ENCODE measurements around the gene TMEM164.

Gene TMEM164

GRCh38 chrX:110041980-110042379, 39.1 kb downstream of the TMEM164 start:
- H3K4me3 ChIP-seq (ENCODE audit: low read length): no peak overlapping the region
- TF ChIP-seq ZNF274 (IDR thresholded peaks at IDR 0.05; ENCODE audit: low read depth, low read length): no peak

GRCh38 chrX:110042496-110042895, 39.6 kb downstream of the TMEM164 start:
- TF ChIP-seq ZNF274 (IDR thresholded peaks at IDR 0.05; ENCODE audit: low read depth, low read length): no peak
- H3K4me3 ChIP-seq (ENCODE audit: low read length): no peak overlapping the region

GRCh38 chrX:110043506-110043905, 40.6 kb downstream of the TMEM164 start:
- no peak for TF ChIP-seq ZNF274 (IDR thresholded peaks at IDR 0.05; ENCODE audit: low read depth, low read length)
- no peak overlapping the region for H3K4me3 ChIP-seq (ENCODE audit: low read length)

DNA sequence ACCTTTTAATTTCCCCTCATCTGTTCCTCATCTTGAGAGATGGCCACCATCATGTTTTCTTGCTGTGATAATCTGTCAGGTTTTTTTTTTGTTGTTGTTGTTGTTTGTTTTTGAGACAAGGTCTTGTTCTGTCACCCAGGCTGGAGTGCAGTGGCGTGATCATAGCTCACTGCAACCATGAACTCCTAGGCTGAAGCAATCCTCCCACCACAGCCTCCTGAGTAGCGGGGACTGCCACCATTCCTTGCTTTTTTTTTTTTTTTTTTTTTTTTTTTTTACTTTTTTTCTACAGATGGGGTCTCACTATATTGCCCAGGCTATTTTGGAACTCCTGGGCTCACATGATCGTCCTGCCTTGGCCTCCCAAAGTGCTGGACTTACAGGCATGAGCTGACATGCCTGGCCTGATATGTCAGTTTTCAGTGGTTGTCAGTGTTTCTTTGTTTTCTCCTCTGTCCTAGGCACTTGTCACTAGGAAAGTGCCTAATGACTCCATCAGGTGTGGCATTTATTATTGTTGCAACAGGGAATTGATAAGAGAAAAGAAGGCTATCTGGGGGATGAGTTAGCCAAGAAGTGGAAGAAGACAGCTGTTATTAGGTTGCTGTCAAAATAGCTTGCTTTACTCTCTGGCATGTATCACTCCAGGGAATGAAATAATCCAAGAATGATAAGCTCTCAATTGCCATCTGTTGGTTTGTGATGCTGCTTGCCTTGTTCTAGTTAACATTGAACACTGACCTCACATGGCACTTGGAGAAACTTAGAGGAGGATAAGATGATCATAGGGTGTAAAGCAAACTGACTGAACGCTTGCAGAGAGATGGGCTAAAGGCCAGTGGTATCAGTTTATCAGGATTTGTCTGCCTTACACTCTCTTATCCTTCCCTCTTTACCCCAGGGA, 41.7 kb downstream of the TMEM164 start:
- TF ChIP-seq ZNF274 (IDR thresholded peaks at IDR 0.05; ENCODE audit: low read depth, low read length): no peak
- H3K4me3 ChIP-seq (ENCODE audit: low read length): no peak overlapping the region

GRCh38 chrX:110045421-110045820, 42.5 kb downstream of the TMEM164 start:
- TF ChIP-seq ZNF274 (IDR thresholded peaks at IDR 0.05; ENCODE audit: low read depth, low read length): no peak
- no peak overlapping the region for H3K4me3 ChIP-seq (ENCODE audit: low read length)

- no peak for TF ChIP-seq ZNF274 (IDR thresholded peaks at IDR 0.05; ENCODE audit: low read depth, low read length)
- H3K4me3 ChIP-seq (ENCODE audit: low read length): no peak overlapping the region
Measured at GRCh38 chrX:110046001-110046400, 43.1 kb downstream of the TMEM164 start.

- no peak for TF ChIP-seq ZNF274 (IDR thresholded peaks at IDR 0.05; ENCODE audit: low read depth, low read length)
- H3K4me3 ChIP-seq (ENCODE audit: low read length): no peak overlapping the region
Measured at GRCh38 chrX:110046971-110047370, 44.1 kb downstream of the TMEM164 start.

DNA sequence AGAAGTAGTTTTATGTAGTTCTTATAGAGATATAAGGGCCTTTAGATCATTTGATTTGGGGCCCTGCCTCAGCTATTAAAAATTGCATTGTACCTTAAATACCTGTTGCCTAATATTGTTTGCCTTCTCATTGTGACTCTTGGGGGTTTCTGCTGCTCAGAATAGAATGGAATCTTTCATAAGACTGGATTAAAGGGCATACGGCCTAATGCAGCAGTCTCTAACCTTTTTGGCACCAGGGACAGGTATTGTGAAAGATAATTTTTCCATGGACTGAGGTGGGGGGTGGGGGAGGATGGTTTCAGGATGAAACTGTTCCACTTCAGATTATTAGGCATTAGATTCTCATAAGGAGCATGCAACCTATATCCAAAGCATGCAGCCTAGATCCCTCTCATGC, 46.2 kb downstream of the TMEM164 start:
- TF ChIP-seq ZNF274 (IDR thresholded peaks at IDR 0.05; ENCODE audit: low read depth, low read length): no peak

DNA sequence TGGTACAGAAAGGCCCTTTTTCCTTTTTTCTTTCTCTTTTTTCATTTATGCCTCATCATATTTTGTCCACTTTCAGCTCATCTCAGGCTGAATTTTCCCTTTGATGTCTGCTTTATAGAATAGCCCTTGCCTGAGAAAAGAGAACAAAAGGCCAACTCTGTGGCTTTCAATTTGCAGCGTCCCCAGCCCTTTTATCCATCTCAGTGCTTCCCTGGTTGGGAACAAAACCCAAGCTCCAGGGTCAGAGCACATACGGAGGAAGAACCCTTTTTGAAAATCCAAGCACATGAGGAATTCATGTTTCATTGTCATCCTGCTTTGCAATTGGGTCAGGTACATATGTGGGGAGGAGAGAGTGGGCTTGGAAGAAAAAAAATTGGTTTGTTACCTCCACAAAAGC, 47.5 kb downstream of the TMEM164 start:
- no peak for TF ChIP-seq ZNF274 (IDR thresholded peaks at IDR 0.05; ENCODE audit: low read depth, low read length)

More for the DNA sequence above, 46.2 kb downstream of the TMEM164 start:
- H3K4me3 ChIP-seq (ENCODE audit: low read length): no peak overlapping the region

DNA sequence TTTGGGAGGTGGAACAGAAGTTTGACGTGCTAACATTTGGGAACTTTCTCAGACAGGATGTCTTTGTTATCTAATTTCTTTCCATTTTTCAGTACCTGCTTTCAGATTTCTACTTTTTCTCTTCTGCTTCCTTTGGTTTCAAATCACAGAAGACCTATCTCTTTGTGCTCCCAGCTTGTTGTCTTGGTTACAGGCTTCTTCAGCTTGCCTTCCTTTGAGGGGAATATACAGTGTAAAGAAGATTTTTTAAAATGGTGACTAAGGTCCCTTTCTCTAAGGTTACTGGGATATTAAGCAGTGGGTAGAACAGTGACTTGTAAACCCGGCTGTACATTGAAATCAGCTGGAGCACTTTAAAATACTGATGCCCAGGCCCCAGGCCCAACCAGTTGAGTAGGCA, 48.0 kb downstream of the TMEM164 start:
- no peak for TF ChIP-seq ZNF274 (IDR thresholded peaks at IDR 0.05; ENCODE audit: low read depth, low read length)
- H3K4me3 ChIP-seq (ENCODE audit: low read length): no peak overlapping the region

More for the DNA sequence above, 47.5 kb downstream of the TMEM164 start:
- no peak overlapping the region for H3K4me3 ChIP-seq (ENCODE audit: low read length)

DNA sequence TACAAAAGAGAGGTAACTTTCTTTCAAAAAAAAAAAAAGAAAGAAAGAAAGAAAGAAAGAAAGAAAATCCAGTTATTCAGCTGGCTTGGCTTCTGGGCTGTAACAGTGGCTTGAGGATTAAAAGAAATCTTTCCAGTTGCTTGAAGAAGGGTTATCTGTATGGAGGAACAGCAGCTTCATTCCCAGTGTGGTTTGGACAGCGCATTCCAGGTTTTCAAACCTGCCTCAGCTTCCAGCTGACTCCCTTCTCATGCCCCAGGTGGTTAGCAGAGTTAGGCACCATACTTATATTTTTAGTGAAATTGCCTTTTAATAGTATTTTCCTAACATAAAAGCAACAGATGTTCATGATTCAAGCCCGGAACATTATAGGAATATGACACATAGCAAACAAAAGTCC, 48.6 kb downstream of the TMEM164 start:
- no peak for TF ChIP-seq ZNF274 (IDR thresholded peaks at IDR 0.05; ENCODE audit: low read depth, low read length)
- H3K4me3 ChIP-seq (ENCODE audit: low read length): no peak overlapping the region

- no peak for TF ChIP-seq ZNF274 (IDR thresholded peaks at IDR 0.05; ENCODE audit: low read depth, low read length)
- H3K4me3 ChIP-seq (ENCODE audit: low read length): no peak overlapping the region
Measured at GRCh38 chrX:110052303-110052702, 49.4 kb downstream of the TMEM164 start.

- H3K4me3 ChIP-seq (ENCODE audit: low read length): no peak overlapping the region
- no peak for TF ChIP-seq ZNF274 (IDR thresholded peaks at IDR 0.05; ENCODE audit: low read depth, low read length)
Measured at GRCh38 chrX:110053453-110053852, 50.5 kb downstream of the TMEM164 start.

GRCh38 chrX:110055616-110056015, 52.7 kb downstream of the TMEM164 start:
- no peak for TF ChIP-seq ZNF274 (IDR thresholded peaks at IDR 0.05; ENCODE audit: low read depth, low read length)
- H3K4me3 ChIP-seq (ENCODE audit: low read length): no peak overlapping the region

DNA sequence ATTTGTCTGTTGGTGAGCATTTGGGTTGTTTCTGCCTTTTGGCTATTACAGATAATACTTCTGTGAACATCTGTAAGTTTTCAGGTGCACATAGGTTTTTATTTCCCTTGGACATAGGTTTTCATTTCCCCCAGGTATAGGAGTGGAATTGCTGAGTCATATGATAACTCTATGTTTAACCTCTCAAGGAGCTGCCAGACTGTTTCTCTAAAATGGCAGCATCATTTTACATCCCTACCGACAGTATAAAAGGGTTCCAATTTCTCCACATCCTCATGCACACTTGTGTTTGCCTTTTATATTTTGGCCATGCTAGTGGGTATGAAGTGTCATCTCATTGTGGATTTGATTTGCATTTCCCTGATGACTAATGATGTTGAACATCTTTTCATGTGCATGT, 53.5 kb downstream of the TMEM164 start:
- no peak overlapping the region for H3K4me3 ChIP-seq (ENCODE audit: low read length)
- TF ChIP-seq ZNF274 (IDR thresholded peaks at IDR 0.05; ENCODE audit: low read depth, low read length): no peak

All from GM08714 (cell line).